K562 (cell line): ENCODE results near the gene EEF1A1. TPM values are rescaled to one million over a fixed set of nuclear protein-coding genes. Genes with fewer than 3 reads are reported as not detected.

Experiments
- DIDO1 ChIP-seq: fragments of 450-650 bp; IDR thresholded peaks from 2 replicates; pipeline ENCODE4 v1.6.1; 2016; ENCODE audit warnings: low read depth, missing biosample characterization, missing genetic modification characterization
- FOXM1 ChIP-seq, 2 experiments: fragments of 450-650 bp in 1 of 2; sonication (generic) in 1 of 2; formaldehyde crosslinking in 1 of 2; IDR thresholded peaks; 2 replicates each; pipeline versions ENCODE4 v1.6.1 to v1.9.0; 2017 to 2022; ENCODE audit warnings: low read depth in 2 of 2, mild to moderate bottlenecking in 2 of 2, missing genetic modification reagents in 1 of 2, moderate library complexity in 1 of 2
- FOXO4 ChIP-seq: fragments of 450-650 bp; formaldehyde crosslinking; IDR thresholded peaks from 2 replicates; pipeline ENCODE4 v1.4.0; 2020; ENCODE audit warnings: mild to moderate bottlenecking, moderate library complexity
- GATAD2B ChIP-seq: fragments of 450-650 bp; IDR thresholded peaks from 2 replicates; pipeline ENCODE4 v1.6.1; 2017; ENCODE audit warnings: mild to moderate bottlenecking, borderline replicate concordance
- GTF3C2 ChIP-seq: IDR thresholded peaks from 3 replicates; pipeline ENCODE4 v1.6.1; 2011; ENCODE audit warnings: borderline replicate concordance, mild to moderate bottlenecking, moderate library complexity; ENCODE audit not compliant: insufficient read length; ENCODE audit errors: extremely low read depth
- HNRNPUL1 ChIP-seq: fragments of 200-400 bp; formaldehyde crosslinking; IDR thresholded peaks from 2 replicates; pipeline ENCODE4 v1.6.1; 2017; ENCODE audit warnings: low read length
- NCOR1 ChIP-seq: fragments of 450-650 bp; IDR thresholded peaks from 2 replicates; pipeline ENCODE4 v1.6.1; 2016; ENCODE audit warnings: mild to moderate bottlenecking, moderate library complexity
- NELFE ChIP-seq: IDR thresholded peaks from 2 replicates; pipeline ENCODE4 v1.6.1; 2011; ENCODE audit warnings: mild to moderate bottlenecking; ENCODE audit not compliant: insufficient read depth, insufficient read length
- RB1 ChIP-seq: fragments of 450-650 bp; IDR thresholded peaks from 2 replicates; pipeline ENCODE4 v1.6.1; 2017; ENCODE audit warnings: low read depth, mild to moderate bottlenecking
- SMARCA4 ChIP-seq: fragments of 450-650 bp; IDR thresholded peaks from 2 replicates; pipeline ENCODE4 v1.6.1; 2016
- SRSF7 ChIP-seq: fragments of 200-400 bp; formaldehyde crosslinking; optimal IDR thresholded peaks from 2 replicates; pipeline ENCODE3; 2017; ENCODE audit warnings: mild to moderate bottlenecking, low read depth, low read length
- TFE3 ChIP-seq: fragments of 450-650 bp; formaldehyde crosslinking; IDR thresholded peaks from 2 replicates; pipeline ENCODE4 v1.4.0; 2020; ENCODE audit warnings: mild to moderate bottlenecking, mixed read lengths
- THAP12 ChIP-seq: fragments of 250-450 bp; sonication (Bioruptor Pico); IDR thresholded peaks from 2 replicates; pipeline ENCODE4 v1.9.0; 2021; ENCODE audit warnings: mild to moderate bottlenecking, inconsistent platforms
- ZFP1 ChIP-seq: fragments of 450-650 bp; formaldehyde crosslinking; IDR thresholded peaks from 2 replicates; pipeline ENCODE4 v1.4.0; 2020; ENCODE audit warnings: mild to moderate bottlenecking, mixed read lengths
- ZNF253 ChIP-seq: fragments of 250-450 bp; sonication (Bioruptor Pico); conservative IDR thresholded peaks from 2 replicates; pipeline ENCODE4 v1.6.1; 2021; ENCODE audit warnings: mild to moderate bottlenecking
- ZNF395 ChIP-seq: fragments of 200-800 bp; sonication (Bioruptor generic); IDR thresholded peaks from 2 replicates; pipeline ENCODE4 v1.6.1; 2017; ENCODE audit warnings: missing genetic modification characterization, missing compliant biosample characterization
- ZNF707 ChIP-seq: fragments of 250-450 bp; sonication (Bioruptor Pico); conservative IDR thresholded peaks from 2 replicates; pipeline ENCODE4 v1.8.0; 2022; ENCODE audit warnings: inconsistent platforms, mild to moderate bottlenecking, moderate library complexity
- ZNF764 ChIP-seq: fragments of 250-450 bp; sonication (Bioruptor Pico); IDR thresholded peaks from 2 replicates; pipeline ENCODE4 v1.4.0; 2020; ENCODE audit warnings: low read depth, mild to moderate bottlenecking, moderate library complexity
- ZNF830 ChIP-seq: fragments of 250-450 bp; sonication (Bioruptor Pico); IDR thresholded peaks from 2 replicates; pipeline ENCODE4 v1.5.0; 2021; ENCODE audit warnings: mild to moderate bottlenecking
- polyA plus RNA-seq, 8 experiments: library from polyadenylated mRNA; depleted of rRNA in 4 of 8; stranded (reverse) in 5 of 8; unstranded in 3 of 8; fragments of >200 nt; fragmentation: Nextera tagmentation in 2 of 8; fragmentation: Illumina TruSeq in 1 of 8; extraction: Ambion mirVana in 2 of 8; extraction: Trizol in 1 of 8; gene quantifications; 2 replicates each; pipeline versions ENCODE4 v1.2.1 to v1.2.3, GENCODE V29; 2011 to 2014; ENCODE audit warnings: inconsistent platforms in 1 of 8, missing spikeins in 1 of 8
- total RNA-seq, 7 experiments: library from RNA; depleted of rRNA in 6 of 7; stranded (reverse); fragments of >200 nt in 6 of 7; fragmentation: Illumina TruSeq in 2 of 7; extraction: Trizol in 2 of 7; gene quantifications; 2 replicates each; pipeline versions ENCODE4 v1.2.1 to v1.2.3, GENCODE V29; 2011 to 2021; ENCODE audit warnings: low replicate concordance in 1 of 7

EEF1A1 gene
- total and polyA plus RNA-seq, 9 of the 15 experiments (the other 6 are each of a cell fraction or from before 2014, with no cell fraction given): 6,453 to 17,323 (median 11,082) TPM

- TF ChIP-seq FOXM1 (IDR thresholded peaks at IDR 0.05; ENCODE audit: low read depth): no peak
- no peak for TF ChIP-seq FOXM1 (CRISPR knock-in tag; IDR thresholded peaks at IDR 0.05; ENCODE audit: low read depth)
- TF ChIP-seq DIDO1 (tag): no peak
- peak; percentile 12 for TF ChIP-seq ZNF253 (CRISPR knock-in tag)
- no peak for TF ChIP-seq RB1
- no peak; the same call in 1 of the 2 replicates for TF ChIP-seq NCOR1
- TF ChIP-seq THAP12: no peak
- TF ChIP-seq ZFP1 (CRISPR knock-in tag): 0 out of 2 replicates have a peak, but pooled peaks have one; percentile 47
- TF ChIP-seq TFE3 (CRISPR knock-in tag): no peak
- peak; percentile 79; the same call in 1 of the 2 replicates for TF ChIP-seq HNRNPUL1
- no peak for TF ChIP-seq SRSF7
- TF ChIP-seq GATAD2B: no peak
- TF ChIP-seq ZNF830 (CRISPR knock-in tag): no peak
- no peak for TF ChIP-seq ZNF395
- no peak for TF ChIP-seq ZNF707
- TF ChIP-seq NELFE: no peak
- 0 out of 2 replicates have a peak, but pooled peaks have one; percentile 52 for TF ChIP-seq FOXO4 (CRISPR knock-in tag)
- TF ChIP-seq ZNF764 (CRISPR knock-in tag): no peak
- TF ChIP-seq GTF3C2: no peak
- no peak for TF ChIP-seq SMARCA4
These were observed 6.1 kb downstream of the EEF1A1 start (continued) for GRCh38 chr6:73514746-73515110.
